Activated T-cell treated with anti-CD3 and anti-CD28 coated beads, Interleukin-2, amount 50 U/mL, for 4 hours (primary cell): ENCODE measurements around the gene ARHGEF40. TPM values are rescaled to one million over a fixed set of nuclear protein-coding genes. Genes with fewer than 3 reads are reported as not detected.

Source experiments
- ATAC-seq, 2 donors: fragments of 200-7000 bp; cut with Tn5 transposase; one replicate each; pipeline ENCODE4 v1.10.0; 2021
- DNase-seq: peaks from one replicate; pipeline ENCODE4 v3.0.0-alpha.2; 2020
- H3K27me3 Mint-ChIP-seq: one replicate; pipeline ENCODE4 v1.8.0; 2021; ENCODE audit warnings: low read depth, mixed read lengths
- H3K36me3 Mint-ChIP-seq: one replicate; pipeline ENCODE4 v1.8.0; 2022; ENCODE audit warnings: mixed read lengths; ENCODE audit not compliant: insufficient read depth
- H3K4me1 Mint-ChIP-seq: one replicate; pipeline ENCODE4 v1.8.0; 2021; ENCODE audit warnings: low read depth, mixed read lengths
- H3K4me3 Mint-ChIP-seq: one replicate; pipeline ENCODE4 v1.8.0; 2021; ENCODE audit warnings: mild to moderate bottlenecking, moderate library complexity, mixed read lengths
- H3K9me3 Mint-ChIP-seq: one replicate; pipeline ENCODE4 v1.8.0; 2021; ENCODE audit warnings: mixed read lengths
- total RNA-seq, 3 donors: library from RNA; stranded (reverse); gene quantifications; one replicate each; pipeline ENCODE4 v1.2.1, GENCODE V29; 2021

The ARHGEF40 gene
- total RNA-seq, 3 donors from 2014 or later = 0.11 to 0.35 (median 0.23) TPM

DNA sequence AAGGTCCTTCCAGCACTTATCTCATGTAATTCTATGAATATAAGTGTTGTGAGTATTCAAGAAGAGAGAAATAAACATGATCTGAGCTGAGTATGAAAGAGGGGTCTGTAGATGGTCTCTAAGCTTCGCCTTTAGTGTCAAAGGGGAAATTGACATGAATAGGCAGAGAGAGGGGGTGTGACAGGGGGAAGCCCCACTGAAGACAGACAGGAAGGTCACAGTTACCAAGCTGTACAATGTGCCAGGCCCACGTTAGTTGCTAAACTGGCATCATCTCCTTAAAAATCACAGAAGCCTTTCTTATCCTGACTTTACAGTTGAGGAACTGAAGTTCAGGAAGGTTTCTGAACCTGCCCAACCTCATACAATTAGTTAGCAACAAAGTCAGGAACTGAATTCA lies 7.6 kb downstream of the ARHGEF40 start:
- no peaks in the 10 kb centered on the region for H3K9me3 Mint-ChIP-seq
- H3K36me3 Mint-ChIP-seq = no peaks in the 10 kb centered on the region
- DNase-seq (no peak), ATAC-seq (no peak)
- H3K4me3 Mint-ChIP-seq = no peak overlapping the region
- no peaks in the 10 kb centered on the region for H3K4me1 Mint-ChIP-seq
- H3K27me3 Mint-ChIP-seq = peaks cover 7% of the 10 kb centered on the region

DNA sequence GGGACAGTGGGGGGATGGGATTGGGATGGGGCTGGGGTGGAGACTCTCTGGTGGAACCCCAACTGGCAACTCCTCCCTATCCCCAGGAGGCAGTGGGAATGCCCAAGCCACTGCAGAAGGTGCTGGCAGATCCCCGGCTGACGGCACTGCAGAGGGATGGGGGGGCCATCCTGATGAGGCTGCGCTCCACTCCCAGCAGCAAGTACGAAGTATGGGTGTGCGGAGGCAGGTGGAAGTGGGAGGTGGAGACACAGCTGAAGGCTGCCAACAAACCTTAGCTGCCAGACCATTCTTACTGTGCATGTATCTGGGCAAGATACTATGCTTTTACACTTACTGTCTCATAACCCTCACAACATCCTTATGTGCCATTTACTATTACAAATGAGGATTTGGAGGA lies 8.2 kb downstream of the ARHGEF40 start:
- H3K4me1 Mint-ChIP-seq = no peaks in the 10 kb centered on the region
- no peak for ATAC-seq
- H3K4me3 Mint-ChIP-seq = no peak overlapping the region
- no peak for DNase-seq
- peaks cover 4% of the 10 kb centered on the region for H3K27me3 Mint-ChIP-seq
- no peaks in the 10 kb centered on the region for H3K9me3 Mint-ChIP-seq
- no peaks in the 10 kb centered on the region for H3K36me3 Mint-ChIP-seq

DNA sequence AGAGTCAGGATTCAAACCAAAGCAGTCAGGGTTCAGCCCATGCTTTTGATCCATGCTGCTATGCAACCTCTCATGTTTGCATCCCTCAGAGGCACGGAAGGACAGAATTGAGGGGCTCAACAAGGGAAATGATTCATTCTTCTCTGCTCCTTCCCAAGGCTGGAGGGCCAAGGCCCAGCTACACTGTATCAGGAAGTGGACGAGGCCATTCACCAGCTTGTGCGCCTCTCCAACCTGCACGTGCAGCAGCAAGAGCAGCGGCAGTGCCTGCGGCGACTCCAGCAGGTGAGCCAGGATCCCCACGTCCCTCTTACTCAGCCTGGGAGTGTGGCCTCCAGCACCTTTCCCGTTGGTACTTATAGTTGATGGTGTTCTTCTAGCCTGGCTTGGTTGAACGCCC lies 8.6 kb downstream of the ARHGEF40 start:
- Mint-ChIP-seq H3K9me3 (no peaks in the 10 kb centered on the region), H3K36me3 (no peaks in the 10 kb centered on the region)
- no peak for ATAC-seq

DNA sequence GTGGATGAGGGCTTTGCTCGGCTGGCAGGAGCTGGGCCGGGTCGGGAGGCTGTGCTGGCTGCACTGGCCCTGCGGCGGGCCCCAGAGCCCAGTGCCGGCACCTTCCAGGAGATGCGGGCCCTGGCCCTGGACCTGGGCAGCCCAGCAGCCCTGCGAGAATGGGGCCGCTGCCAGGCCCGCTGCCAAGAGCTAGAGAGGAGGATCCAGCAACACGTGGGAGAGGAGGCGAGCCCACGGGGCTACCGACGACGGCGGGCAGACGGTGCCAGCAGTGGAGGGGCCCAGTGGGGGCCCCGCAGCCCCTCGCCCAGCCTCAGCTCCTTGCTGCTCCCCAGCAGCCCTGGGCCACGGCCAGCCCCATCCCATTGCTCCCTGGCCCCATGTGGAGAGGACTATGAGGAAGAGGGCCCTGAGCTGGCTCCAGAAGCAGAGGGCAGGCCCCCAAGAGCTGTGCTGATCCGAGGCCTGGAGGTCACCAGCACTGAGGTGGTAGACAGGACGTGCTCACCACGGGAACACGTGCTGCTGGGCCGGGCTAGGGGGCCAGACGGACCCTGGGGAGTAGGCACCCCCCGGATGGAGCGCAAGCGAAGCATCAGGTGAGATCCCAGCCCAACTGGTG lies 11.5 kb downstream of the ARHGEF40 start:
- Mint-ChIP-seq H3K27me3 (peaks cover 2% of the 10 kb centered on the region), H3K9me3 (no peaks in the 10 kb centered on the region), H3K36me3 (no peaks in the 10 kb centered on the region), H3K4me3 (no peak overlapping the region), H3K4me1 (peaks cover 8% of the 10 kb centered on the region)
- no peak for DNase-seq
- ATAC-seq = no peak

More for the DNA sequence above, 8.6 kb downstream of the ARHGEF40 start:
- peaks cover 2% of the 10 kb centered on the region for H3K27me3 Mint-ChIP-seq
- no peaks in the 10 kb centered on the region for H3K4me1 Mint-ChIP-seq
- no peak overlapping the region for H3K4me3 Mint-ChIP-seq
- no peak for DNase-seq

DNA sequence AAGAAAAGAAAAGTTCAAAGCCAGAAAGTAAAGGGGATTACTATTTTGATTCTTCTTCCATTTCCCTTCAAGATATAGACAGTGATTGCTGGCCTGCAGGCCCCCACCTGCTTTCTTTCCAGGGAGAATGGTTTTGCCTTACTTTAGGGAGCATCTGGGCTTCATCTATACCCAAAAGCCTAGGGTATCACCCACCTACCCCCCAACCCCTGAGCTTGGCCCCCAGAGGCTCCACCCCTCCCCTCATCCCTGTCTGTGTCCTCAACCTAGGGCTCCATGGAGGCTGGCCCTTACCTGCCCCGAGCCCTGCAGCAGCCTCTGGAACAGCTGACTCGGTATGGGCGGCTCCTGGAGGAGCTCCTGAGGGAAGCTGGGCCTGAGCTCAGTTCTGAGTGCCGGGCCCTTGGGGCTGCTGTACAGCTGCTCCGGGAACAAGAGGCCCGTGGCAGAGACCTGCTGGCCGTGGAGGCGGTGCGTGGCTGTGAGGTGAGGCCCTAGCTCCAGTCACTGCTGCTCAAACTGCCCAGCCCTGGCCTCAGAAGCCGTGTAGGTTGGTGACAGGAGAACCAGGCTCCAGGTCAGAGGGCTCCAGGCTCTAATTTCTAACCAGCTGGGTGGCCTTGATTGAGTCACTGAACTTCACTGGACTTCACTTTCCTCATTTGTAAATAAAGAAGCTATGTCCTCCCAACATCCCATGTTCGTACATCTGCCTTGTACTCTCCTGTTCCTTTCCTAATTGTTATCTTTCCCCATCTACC lies 13.6 kb downstream of the ARHGEF40 start:
- Mint-ChIP-seq H3K36me3 (no peaks in the 10 kb centered on the region), H3K4me1 (peaks cover 22% of the 10 kb centered on the region)
- ATAC-seq = no peak

DNA sequence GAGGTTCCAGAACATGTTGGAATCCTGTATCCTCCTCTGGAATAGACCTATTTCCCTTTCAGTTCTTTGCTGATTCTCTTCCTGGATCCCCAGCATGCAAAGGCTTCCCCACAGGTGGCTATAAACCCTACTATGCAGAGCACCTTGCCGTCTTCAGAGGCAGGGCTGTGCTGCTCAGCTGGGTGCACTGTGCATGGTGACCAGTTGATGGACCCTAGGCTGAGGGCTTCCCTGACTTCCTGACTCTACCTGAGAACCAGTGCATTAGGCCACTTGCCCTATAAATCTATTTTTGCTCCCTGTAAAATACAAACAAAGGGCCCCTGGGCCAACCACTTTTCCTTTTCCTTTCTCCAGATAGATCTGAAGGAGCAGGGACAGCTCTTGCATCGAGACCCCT lies 14.3 kb downstream of the ARHGEF40 start:
- no peaks in the 10 kb centered on the region for H3K9me3 Mint-ChIP-seq
- ATAC-seq (no peak), DNase-seq (no peak)
- H3K4me1 Mint-ChIP-seq = peaks cover 27% of the 10 kb centered on the region
- H3K27me3 Mint-ChIP-seq = no peaks in the 10 kb centered on the region
- no peaks in the 10 kb centered on the region for H3K36me3 Mint-ChIP-seq
- no peak overlapping the region for H3K4me3 Mint-ChIP-seq

More for the DNA sequence above, 13.6 kb downstream of the ARHGEF40 start:
- no peak for DNase-seq
- no peak overlapping the region for H3K4me3 Mint-ChIP-seq
- H3K9me3 Mint-ChIP-seq = no peaks in the 10 kb centered on the region
- no peaks in the 10 kb centered on the region for H3K27me3 Mint-ChIP-seq

DNA sequence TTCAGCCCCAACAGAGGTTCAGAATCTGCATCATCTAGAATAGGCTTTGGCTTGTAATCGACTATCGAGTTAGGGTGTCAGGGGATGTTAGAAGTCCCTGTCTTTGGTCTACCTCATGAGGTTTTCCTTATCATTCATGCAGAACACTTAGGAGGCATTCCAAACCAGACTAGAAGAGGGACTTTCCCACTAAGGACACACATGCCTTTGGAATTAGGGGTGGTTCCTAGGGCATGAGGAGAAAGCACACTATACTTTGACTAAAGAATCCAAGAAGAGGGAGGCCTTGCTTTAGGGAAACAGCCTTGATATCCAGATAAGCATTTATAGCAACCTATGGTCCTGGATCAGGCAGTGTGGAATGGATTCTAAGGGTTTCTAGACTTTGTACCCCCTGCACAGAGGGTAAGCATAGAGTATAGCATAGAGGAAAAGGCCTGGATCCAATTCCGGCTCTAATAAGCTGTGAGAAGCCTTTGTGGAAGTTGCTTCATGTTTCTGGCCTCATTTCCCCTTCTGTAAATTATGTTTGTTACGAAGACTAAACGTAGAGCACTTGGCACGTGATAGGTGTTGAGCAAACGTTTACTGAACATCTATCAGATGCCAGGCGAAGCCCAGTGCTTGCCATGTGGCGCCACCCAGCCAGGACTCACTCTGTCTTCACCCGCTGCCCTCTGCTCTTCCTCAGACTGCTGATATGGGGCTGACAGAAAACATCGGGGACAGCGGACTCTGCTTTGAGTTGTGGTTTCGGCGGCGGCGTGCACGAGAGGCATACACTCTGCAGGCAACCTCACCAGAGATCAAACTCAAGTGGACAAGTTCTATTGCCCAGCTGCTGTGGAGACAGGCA lies 15.1 kb downstream of the ARHGEF40 start:
- Mint-ChIP-seq H3K4me3 (no peak overlapping the region), H3K27me3 (no peaks in the 10 kb centered on the region), H3K9me3 (no peaks in the 10 kb centered on the region), H3K4me1 (peaks cover 27% of the 10 kb centered on the region), H3K36me3 (no peaks in the 10 kb centered on the region)
- ATAC-seq = no peak
- no peak for DNase-seq

DNA sequence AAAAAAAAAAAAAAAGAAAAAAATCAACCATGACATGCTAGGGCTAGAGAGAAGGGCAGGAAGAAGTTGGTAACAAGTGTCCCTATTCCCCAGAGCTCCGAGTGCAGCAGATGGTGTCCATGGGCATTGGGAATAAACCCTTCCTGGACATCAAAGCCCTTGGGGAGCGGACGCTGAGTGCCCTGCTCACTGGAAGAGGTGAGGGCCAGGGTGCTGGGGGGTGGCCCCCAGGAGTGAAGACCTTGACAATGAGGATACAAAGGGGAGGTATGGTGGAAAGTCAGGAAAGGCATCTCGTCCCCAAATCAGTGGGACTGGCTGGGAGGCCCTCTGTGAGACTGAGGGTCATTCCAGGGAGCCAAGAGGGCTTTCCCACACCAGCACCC lies 16.8 kb downstream of the ARHGEF40 start:
- H3K4me3 Mint-ChIP-seq = peak overlapping the region; percentile 54
- no peak for DNase-seq

DNA sequence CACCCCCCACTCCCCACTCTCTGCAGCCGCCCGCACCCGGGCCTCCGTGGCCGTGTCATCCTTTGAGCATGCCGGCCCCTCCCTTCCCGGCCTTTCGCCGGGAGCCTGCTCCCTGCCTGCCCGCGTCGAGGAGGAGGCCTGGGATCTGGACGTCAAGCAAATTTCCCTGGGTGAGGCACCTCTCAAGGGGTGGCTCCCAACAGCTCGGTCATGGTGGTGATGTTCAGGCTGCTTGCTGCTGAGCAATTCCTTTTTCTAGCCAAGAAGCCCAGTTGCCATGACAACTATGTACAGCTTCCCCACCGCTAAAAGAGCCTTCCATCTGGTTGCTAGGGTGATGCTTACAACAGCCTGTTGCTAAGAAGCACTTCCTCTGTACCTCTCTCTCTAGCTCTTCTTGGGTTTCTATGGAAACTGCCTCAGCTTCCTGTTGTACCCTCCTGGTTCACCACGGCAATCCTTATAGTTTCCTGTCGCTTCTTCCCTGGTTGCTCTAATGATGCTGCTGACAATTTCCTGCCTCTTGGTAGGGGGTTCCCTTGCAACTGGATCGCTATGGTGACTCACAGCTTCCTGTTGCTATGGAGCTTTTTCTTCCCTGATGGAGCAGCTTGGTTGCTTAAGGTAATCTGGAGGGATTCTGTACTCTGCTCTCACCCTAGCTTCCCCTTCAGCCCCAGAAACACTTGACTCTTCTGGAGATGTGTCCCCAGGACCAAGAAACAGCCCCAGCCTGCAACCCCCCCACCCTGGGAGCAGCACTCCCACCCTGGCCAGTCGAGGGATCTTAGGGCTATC lies 17.4 kb downstream of the ARHGEF40 start:
- H3K36me3 Mint-ChIP-seq = no peaks in the 10 kb centered on the region
- ATAC-seq (peak; percentile 63 to 67), DNase-seq (peak; percentile 14)
- H3K27me3 Mint-ChIP-seq = no peaks in the 10 kb centered on the region
- no peaks in the 10 kb centered on the region for H3K9me3 Mint-ChIP-seq
- peaks cover 28% of the 10 kb centered on the region for H3K4me1 Mint-ChIP-seq
- H3K4me3 Mint-ChIP-seq = no peak overlapping the region

More for the DNA sequence above, 16.8 kb downstream of the ARHGEF40 start:
- no peak for ATAC-seq
- H3K4me1 Mint-ChIP-seq = peaks cover 27% of the 10 kb centered on the region
- H3K36me3 Mint-ChIP-seq = no peaks in the 10 kb centered on the region
- no peaks in the 10 kb centered on the region for H3K27me3 Mint-ChIP-seq
- no peaks in the 10 kb centered on the region for H3K9me3 Mint-ChIP-seq

DNA sequence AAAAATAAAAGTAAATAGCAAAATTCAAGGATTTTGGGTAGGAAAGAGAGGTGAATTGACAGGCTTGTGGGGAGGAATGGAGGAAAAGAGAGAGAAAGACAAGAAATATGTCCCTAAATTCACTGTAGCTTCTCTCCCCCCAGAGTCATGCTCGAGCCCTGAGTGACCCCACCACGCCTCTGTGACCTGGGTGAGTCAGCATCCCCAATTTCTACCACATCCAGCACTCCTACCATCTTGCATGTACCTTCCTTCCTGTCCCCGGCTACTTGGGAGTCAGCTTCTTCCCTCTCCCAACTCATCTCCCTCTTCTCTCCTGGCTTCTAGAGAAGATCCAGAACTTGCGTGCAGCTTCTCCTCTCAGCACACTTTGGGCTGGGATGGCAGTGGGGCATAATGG lies 18.6 kb downstream of the ARHGEF40 start:
- Mint-ChIP-seq H3K9me3 (no peaks in the 10 kb centered on the region), H3K4me1 (peaks cover 31% of the 10 kb centered on the region), H3K27me3 (no peaks in the 10 kb centered on the region), H3K4me3 (no peak overlapping the region), H3K36me3 (no peaks in the 10 kb centered on the region)
- no peak for DNase-seq
- no peak for ATAC-seq

DNA sequence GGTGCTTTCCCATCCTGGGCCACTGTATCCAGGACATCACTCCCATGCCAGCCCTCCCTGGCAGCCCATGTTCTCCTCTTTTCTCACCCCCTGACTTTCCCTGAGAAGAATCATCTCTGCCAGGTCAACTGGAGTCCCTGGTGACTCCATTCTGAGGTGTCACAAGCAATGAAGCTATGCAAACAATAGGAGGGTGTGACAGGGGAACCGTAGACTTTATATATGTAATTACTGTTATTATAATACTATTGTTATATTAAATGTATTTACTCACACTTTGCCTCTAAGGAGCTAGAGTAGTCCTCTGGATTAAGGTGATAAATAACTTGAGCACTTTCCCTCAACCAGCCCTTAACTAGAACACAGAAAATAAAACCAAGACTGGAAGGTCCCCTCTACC lies 19.2 kb downstream of the ARHGEF40 start:
- H3K9me3 Mint-ChIP-seq = no peaks in the 10 kb centered on the region
- ATAC-seq (no peak), DNase-seq (no peak)
- no peaks in the 10 kb centered on the region for H3K36me3 Mint-ChIP-seq
- peaks cover 29% of the 10 kb centered on the region for H3K4me1 Mint-ChIP-seq
- H3K4me3 Mint-ChIP-seq = no peak overlapping the region
- H3K27me3 Mint-ChIP-seq = no peaks in the 10 kb centered on the region

DNA sequence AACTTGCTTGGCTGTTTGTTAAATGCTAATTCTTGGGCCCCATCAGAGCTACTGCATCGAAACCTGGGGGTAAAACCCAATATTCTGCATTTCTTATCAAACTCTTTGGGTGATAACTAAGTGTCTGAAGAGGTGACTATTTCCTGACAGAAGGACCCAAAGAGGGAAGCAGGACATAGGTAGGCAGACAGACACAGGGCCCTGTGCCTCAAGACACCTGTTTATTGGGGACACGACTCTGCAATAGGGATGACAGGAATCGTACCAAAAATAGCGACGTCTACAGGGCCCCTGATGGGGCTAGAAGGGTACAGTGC lies 19.7 kb downstream of the ARHGEF40 start:
- no peak for DNase-seq
- no peaks in the 10 kb centered on the region for H3K27me3 Mint-ChIP-seq
- no peaks in the 10 kb centered on the region for H3K9me3 Mint-ChIP-seq
- H3K36me3 Mint-ChIP-seq = no peaks in the 10 kb centered on the region
- H3K4me1 Mint-ChIP-seq = peaks cover 28% of the 10 kb centered on the region
- ATAC-seq = no peak
- H3K4me3 Mint-ChIP-seq = no peak overlapping the region

DNA sequence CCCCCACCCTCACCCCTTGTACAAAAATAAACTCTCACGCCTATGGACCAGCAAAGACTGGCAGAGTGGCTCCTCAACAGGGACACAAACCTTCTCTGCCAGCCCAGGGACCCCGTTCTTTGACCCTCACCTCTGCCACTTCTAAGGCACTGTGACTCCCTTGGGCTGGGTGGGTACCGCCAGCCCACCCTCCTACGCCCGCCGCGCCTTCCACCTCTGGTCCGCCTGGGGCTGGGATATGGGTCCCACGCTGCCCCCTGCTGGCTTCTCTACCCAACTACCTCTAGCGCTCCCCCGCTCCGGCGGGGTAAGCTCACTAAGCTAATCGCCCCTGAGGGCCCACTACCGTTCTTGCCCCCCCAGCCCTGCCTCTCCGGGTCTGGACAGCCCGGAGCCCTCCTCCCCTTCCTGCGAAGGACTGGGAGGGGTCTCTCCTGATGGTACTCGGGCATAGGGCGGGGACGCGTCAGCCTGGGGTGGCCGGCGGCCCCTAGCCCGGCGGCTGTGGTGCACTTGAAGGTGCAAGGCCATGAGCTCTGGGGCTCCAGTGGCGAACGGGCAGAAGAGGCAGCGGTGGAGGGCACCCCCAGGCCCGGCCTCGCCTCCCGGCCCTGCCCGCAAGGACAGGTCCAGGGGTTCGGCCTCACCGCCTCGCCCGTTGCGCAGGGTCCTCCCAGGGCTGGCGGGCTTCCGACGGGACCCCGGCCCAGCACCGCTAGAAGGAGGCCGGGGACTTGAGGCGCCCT lies 20.3 kb downstream of the ARHGEF40 start:
- Mint-ChIP-seq H3K4me3 (no peak overlapping the region), H3K4me1 (peaks cover 28% of the 10 kb centered on the region), H3K9me3 (no peaks in the 10 kb centered on the region), H3K36me3 (no peaks in the 10 kb centered on the region), H3K27me3 (no peaks in the 10 kb centered on the region)
- ATAC-seq (no peak), DNase-seq (peak; percentile 13)
